ENCODE data around the gene ACAP2.

DNA sequence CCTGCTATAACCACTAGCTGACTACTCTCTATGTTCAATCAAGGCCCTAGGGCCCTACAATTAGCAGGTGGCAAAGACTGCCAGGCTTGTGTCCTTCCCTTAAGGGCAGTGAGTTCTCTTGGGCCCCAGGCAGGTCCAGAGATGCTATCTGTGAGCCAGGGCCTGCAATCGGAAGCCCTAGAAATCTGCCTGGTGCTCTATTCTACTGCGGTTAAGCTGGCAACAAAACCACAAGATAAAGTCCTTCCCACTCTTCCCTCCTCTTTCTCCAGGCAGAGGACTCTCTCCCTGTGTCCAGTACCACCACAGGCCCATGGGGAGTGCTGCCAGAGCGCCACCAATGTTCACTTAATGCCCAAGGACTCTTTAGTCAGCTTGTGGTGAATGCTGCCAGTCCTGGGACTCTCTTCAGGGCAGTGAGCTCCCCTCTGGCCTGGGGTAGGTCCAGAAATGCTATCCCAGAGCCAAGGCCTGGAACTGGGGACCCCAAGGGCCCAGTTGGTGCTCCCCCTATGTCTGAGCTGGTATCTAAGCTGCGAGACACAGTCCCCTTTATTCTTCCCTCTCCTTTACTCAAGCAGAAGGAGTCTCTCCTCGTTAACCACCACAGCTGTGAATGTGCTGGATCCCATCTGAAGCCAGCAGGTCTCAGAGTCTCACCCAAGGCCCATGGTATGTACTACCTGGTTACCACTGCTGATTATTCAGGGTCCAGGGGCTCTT lies 206.6 kb downstream of the ACAP2 start:
- TF ChIP-seq CTCF (IDR thresholded peaks at IDR 0.05), result no peak
- TF ChIP-seq ESRRA (IDR thresholded peaks at IDR 0.05; ENCODE audit: borderline replicate concordance, low read length), result no peak
- TF ChIP-seq RAD21 (conservative IDR thresholded peaks at IDR 0.05 in 1 of 2, IDR thresholded peaks at IDR 0.05 in 1 of 2), result no peak
- TF ChIP-seq HOXB5 (CRISPR knock-in tag; IDR thresholded peaks at IDR 0.05), result no peak
- TF ChIP-seq JUN (IDR thresholded peaks at IDR 0.05), result no peak

Data from A549 (cell line).